ENCODE data around the gene CFHR2.

Gene CFHR2

GRCh38 chr1:197008861-197009260 lies 65.3 kb downstream of the CFHR2 start:
- no peak for DNase-seq

Measured in NCI-H2081 treated with DMSO at 0.1 percent for 48 hours (cell line).